Smooth muscle cell of the brain vasculature (primary cell): ENCODE measurements around the gene DAW1.
"Not testable (repeated sequence)": the region's sequence is repeated elsewhere in the genome, so short reads cannot be mapped to it uniquely, and the experiment has no call there.

ENCODE experiments used
- DNase-seq: peaks from one replicate; pipeline ENCODE4 v3.0.0-alpha.2; 2012; ENCODE audit warnings: low read depth, low spot score

Gene DAW1, protein sequence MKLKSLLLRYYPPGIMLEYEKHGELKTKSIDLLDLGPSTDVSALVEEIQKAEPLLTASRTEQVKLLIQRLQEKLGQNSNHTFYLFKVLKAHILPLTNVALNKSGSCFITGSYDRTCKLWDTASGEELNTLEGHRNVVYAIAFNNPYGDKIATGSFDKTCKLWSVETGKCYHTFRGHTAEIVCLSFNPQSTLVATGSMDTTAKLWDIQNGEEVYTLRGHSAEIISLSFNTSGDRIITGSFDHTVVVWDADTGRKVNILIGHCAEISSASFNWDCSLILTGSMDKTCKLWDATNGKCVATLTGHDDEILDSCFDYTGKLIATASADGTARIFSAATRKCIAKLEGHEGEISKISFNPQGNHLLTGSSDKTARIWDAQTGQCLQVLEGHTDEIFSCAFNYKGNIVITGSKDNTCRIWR

DNA sequence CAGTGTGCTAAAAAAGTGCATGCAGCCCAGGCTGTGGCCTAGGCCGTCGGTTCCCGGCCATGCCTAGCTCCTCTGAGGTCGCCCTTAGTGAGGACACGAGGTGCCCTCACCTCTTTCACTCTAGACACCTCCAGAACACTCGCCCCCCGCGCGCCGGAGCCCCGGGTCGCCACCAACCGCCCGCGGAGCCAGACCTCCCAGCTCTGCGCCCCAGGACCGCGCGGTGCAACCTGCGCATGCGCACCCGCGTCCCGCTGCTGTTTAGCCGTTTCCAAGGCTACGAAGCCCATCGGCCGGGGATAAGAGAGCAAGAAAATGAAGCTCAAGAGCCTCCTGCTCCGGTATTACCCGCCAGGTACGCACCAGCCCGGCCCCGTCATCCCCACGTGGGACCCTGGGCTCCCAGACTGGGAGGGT is at the start of gene DAW1:
TSS of gene DAW1 (plus strand) at position 257 of the 417 bp plus-strand sequence. CDS start at position 316, 59 bp downstream.
- no peak for DNase-seq

DNA sequence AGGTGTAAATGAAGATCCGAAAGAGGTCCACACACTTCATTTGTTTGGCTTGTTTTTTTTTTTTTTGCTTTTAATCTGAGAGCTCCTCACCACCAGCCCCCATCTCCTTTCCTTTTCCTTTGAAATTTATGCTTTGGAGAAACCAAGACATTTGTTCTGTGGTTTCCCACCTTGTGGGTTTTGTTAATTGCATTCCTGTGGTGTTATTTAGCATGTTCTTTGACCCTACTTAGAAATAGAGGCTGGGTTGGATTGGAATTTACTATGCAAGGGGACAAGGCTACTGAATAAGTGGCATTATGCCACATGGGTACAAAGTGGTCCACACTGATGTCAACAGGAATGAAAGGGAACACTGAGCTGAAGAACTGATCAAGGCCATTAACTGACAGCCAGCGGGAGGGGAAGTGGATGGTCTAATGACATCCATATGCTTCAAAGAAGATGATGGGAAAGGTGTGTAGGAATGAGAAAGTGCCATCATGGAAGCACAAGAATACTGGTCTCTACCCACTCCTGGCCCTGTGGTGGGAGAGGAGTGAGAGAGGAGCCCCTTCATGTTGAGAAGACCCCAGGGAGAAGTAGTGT is 48.9 kb upstream of the DAW1 start:
- DNase-seq: no peak

DNA sequence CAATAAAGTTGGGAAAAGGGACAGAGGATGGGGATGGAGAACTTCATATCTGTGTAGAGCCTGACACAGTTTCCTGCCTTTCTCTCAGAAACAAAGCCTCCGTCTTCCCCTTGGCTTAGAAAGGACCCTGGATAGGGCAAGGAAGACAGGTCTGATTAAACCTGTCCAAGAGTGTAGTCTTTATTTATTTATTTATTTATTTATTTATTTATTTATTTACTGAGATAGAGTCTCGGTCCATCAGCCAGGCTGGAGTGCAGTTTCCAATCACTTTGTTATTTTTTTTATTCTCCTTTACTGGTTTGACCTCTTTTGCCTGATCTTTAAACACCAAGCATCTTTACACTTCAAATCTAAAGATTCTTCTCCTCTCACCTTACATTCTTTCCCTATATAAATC is 47.5 kb upstream of the DAW1 start:
- no peak for DNase-seq

DNA sequence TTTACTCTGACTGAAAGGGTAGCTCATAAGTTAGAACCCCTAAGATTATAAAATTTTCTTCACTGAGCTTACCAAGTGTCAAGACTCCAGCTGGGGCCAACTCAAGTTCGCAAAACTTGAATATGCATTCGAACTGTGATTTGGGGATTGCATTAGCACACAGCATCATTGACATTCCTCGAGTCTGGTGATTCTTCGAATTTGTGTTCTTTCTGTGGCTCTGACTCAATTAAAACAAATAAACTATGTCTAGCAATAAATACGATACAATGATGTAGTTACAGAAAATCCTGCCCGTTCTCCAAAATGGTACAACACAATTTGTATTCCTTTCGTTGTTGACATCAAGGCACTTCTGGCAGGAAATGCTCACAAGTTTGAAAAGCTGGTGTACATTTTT is 46.7 kb upstream of the DAW1 start:
- DNase-seq: no peak

DNA sequence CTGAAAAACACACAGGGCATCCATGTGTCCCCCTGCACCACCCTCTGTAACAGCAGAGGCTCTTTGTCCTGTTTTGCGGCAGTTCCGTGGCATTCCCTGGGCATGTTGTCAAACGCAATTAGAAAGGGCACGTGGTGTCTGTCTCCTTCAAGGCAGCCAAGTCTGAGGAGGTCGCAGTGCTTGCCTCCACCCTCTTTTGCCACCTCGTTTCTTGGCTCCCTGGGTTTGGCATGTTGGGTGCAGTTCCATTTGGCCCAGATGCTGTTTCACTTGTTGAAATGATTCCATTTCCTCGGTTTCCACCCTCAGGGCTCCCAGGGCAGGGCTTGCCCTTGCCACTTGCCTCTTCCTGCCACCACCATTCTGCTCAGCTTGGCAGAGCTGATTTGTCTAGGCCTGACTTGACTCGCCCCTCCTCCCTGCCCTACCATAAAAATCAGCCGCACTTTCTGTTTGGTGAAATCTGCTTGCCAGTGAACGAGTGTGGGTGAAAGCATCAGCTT is 45.4 kb upstream of the DAW1 start:
- DNase-seq: no peak

DNA sequence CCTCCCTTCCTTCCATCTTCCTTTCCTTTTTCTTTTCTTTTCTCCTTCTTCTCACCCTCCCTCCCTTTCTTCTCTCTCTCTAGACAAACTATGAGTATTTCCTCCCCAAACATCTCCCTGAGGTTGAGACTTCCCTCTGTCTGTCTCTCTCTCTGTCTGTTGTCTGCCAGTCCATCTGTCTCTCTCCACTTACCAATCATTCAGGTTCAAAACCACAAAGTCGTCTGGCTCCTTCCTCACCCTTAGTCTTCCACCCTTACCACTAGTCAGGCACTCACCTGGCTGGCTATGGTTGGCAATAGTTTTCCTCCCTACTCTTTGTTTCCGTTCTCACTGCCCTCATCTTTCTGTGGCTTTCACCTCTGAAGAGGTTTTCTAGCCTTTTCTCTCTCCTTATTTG is 44.9 kb upstream of the DAW1 start:
- no peak for DNase-seq

DNA sequence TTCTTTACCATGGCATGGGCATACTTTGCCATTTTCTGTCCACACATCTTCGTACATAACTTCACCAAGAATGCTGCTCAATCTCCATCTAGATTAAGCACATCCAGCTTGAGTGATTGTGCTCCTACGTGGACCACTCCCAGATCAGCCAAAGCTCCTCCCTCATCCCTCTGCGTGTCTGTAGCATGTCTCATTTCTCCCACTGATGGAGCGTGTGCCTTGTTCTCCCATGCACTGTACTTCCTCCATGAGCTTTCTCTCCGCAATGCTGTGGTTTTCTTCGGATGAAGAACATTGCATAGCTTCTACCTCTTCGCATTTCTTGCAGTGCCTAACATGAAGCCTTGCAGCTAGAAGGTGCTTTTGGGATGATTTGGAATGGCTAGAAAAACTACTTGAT is 44.3 kb upstream of the DAW1 start:
- no peak for DNase-seq

DNA sequence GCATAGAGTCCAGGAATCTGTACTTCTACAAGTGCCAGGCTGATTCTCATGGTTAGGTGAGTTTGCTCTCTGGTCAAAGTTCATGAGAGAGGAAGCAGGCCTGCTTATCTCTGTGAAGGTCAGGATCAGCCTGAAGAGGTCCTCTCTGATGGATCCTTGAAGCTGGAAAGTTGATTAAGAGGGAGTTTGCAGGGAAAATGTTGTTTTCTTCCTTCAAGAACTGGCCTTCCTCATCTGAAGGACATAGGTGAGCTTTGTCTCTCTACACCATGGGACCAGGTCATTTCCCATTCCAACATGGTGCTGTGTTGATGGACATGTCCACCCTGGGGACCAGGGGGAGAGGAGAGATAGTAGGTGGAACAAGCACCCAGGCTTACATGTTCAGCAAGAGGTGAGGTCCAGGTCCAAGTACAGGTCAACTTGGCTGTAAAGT is 42.9 kb upstream of the DAW1 start:
- no peak for DNase-seq

DNA sequence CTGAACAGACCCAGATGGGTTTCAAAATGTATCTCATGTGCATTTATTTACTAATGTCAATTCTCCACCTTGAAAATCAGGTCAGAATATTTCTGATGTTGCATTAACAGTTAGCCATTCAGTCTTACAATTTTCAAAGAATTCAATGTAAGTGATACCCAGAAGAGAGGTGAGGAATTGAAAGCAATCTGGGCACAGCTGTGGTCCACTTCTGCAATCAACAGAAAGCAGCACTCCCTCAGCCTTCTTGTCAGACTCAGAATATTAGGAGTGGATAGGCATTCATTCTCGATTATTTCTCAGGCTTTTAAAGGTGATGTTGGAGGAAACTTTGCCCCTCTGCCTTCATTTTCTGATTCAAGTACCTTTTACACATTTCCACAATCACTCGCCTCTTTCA is 42.1 kb upstream of the DAW1 start:
- DNase-seq: no peak

DNA sequence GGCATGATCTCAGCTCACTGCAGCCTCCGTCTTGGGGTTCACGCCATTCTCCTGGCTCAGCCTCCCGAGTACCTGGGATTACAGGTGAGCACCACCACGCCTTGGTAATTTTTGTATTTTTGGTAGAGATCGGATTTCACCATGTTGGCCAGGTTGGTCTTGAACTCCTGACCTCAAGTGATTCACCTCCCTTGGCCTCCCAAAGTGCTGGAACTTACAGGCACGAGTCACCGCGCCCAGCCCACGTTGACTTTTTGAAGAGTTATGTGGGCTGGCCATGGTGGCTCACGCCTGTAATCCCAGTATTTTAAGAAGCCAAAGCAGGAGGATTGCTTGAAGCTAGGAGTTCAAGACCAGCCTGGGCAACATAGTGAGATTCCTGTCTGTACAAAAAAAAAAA is 37.0 kb upstream of the DAW1 start:
- DNase-seq: no peak

DNA sequence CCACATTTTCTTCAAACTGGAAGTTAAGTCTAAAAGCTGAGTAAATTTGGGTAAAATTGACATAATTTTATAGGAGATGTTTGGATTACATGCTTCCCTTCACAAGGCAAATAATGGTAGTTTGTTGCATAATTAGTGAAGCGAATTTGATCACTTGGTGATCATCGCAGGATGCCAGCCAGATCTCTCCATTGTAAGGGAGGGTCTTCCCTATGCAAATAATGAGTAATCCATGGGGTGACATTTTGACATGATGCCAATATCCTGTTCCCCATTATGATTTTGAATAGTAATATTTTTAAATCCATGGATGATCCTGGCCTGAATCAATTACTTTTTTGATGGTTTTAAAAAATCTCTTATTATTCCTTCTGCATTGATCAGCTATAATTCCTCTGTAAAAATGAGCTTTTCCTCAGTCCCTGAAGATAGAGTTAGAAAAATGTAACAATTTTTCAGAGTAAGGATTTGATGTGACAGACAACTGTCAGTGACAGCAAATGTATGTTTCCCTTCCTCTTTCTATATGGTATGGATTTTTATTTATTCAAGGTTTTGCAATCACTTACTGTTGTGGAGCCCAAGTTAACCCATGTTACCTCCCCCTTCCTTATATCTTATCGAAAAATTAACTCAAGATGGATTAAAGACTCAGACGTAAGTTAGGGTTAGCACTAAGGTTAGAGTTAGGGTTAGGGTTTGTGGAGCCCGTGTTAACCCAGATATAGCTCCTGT is 36.3 kb upstream of the DAW1 start:
- DNase-seq: no peak

DNA sequence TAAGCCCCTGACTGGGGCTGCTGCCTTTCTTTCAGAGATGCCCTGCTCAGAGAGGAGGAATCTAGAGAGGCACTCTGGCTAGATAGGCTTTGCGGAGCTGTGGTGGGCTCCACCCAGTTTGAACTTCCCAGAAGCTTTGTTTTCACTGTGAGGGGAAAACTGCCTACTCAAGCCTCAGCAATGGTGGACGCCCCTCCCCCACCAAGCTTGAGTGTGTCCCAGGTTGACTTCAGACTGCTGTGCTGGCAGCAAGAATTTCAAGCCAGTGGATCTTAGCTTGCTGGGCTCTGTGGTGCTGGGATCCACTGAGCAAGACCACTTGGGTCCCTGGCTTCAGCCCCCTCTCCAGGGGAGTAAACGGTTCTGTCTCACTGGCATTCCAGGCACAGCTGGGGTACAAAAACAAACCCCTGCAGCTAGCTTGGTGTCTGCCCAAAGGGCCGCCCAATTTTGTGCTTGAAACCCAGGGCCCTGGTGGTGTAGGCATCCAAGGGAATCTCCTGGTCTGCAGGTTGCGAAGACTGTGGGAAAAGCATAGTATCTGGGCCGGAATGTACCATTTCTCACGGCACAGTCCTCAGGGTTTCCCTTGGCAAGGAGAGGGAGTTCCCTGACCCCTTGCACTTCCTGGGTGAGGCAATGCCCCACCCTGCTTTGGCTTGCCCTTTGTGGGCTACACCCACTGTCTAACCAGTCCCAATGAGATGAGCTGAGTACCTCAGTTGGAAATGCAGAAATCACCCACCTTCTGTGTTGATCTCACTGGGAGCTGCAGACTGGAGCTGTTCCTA is 31.9 kb upstream of the DAW1 start:
- DNase-seq: not testable (repeated sequence)

DNA sequence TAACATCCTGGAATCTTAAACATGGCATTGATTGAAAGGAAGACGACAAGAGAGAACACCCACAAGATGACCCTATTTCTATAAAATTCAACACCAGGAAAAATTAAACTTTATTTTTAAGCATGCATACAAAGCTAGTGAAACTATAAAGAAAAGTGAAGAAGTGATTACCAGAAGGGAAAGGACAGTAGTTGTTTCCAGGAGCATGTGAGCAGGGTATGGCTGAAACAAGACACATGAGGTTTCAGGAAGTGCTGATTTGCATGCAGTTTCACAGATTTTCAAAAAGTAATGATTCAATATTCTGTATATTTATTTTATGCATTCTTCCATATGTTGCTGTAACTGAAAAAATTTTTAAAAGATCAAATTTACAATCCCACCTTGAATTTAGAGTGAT is 24.6 kb upstream of the DAW1 start:
- DNase-seq: no peak

DNA sequence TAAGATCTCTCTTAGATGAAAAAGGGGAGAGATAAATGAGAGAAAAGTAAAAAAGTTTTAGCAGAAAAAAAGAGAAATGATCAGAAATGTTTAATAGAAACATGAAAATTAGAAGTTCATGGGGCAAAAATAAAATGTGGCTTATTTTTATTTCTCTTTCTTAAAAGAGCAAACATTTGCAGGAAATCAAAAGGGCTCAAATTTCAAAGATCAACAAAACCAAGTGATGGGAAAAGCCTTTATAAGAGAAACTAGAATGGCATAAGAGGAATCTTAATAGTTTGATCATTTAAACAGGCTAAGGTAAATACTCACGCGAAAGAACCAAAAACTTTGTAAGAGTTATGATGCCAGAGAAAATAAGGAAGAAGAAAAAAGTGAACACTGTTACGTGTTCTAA is 23.3 kb upstream of the DAW1 start:
- DNase-seq: no peak

DNA sequence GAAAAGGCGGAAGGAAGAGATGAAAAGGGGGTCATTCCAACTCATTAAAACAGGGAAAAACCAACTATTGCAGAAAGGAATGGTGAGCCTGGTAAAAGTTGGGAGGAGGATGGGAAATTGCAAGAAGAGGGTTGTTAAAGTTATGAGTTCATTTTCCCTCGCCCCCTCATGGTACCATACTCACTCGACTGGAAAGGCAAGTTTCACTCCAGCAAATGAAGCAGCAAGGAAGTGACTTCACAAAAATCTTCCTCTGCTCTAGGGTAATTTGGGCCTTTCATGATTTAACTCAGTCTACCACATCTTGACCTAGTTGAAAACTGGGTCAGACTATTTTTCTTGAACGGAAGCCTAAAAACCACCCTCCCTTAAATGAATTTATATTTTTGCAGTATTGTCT is 22.8 kb upstream of the DAW1 start:
- DNase-seq: no peak

DNA sequence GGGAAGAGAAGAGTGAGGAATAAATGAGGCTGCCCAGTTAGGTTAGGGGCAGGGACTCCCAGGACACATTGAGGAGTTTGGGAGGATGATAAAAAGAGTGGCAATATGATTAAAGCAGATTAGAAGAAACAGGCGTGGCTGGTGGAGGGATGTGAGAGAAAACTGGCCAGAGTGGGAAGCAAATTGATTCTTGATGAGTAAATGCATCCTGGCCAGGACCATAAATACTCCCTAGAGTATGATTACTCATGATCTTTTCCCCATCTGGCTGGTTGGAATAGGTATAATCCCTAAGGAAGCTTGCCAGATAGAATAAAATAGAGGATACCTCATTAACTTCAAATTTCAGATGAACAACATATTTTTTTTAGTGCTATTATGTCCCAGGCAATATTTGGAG is 21.5 kb upstream of the DAW1 start:
- no peak for DNase-seq

DNA sequence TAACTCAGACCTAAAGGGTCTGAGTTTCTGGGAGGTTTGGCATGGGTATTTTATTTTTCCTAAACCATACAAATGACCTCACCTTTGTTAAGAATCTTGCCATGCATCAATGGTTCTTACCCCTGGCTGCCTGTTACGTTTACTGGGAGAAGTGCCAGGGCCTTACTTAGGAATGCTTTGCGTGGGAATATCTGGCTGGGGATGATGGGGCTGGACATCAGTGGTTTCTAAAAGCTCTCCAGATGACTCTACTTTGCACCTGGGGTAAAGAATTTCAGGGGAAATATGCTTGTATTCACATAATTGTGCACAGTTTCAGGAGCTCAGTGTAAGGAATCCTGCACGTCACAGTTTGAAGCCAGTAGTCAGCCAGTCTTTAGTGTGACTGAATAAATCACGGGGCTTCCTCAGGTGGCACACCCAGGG is 18.2 kb upstream of the DAW1 start:
- DNase-seq: no peak

DNA sequence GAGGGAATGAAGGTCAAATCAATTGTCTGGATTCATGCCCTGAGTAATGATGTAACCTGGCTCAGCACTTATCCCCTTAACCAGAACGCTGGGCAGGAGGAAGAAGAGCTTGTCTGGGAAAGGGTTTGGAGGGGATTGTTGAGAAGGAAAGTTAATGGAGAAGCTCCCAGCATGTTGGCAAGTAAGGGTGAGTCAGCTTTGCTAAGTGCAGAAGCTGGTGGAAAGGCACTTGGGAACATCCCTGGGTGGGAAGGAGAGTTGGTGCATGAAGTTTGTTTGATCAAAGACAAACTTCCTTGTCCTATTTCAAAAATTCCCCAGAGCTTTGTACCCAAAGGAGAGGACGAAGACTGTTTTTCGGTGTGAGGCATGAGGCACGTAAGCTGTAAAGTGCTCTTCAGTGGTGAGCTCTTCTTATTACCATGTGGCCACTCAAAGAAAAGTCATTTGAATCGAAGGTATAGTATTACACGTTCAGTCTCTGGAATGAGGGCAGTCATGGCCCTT is 17.6 kb upstream of the DAW1 start:
- DNase-seq: no peak

DNA sequence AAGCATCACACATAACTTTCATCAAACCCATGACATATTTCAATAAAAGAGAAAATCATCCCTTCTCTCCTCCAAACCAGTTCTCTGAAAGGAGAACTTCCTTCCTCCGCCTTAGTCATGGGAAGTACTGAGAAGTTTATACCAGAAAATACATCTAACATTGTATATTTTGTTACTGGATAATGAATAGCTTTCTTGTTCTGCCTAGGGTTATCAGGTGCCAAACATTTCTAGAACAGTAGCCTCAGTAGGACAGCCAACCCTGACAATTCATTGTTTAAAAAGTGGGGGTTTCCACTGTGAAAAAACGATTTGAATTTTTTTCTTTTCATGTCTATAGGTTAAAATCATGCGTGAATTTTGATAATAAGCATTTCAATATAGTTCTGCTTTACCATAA is 16.0 kb upstream of the DAW1 start:
- no peak for DNase-seq

DNA sequence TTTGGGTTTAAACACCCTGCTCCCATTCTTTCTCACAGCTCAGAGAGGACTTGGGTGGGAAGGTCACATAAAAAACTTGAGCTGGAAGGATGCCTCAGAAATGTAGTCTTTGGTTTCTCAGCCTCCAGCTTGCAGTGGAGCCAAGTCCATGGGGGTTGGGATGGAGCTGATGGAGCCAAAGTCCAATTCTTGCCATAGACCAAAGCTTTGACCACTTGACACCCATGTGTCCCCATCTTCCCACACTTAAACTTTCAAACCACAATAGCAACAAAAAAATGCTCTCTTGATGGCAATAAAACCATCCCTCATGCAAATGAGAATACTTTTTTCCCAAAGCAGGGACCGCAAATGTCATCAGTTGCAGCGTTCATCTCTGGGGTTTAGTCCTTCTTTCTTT is 14.7 kb upstream of the DAW1 start:
- DNase-seq: no peak

DNA sequence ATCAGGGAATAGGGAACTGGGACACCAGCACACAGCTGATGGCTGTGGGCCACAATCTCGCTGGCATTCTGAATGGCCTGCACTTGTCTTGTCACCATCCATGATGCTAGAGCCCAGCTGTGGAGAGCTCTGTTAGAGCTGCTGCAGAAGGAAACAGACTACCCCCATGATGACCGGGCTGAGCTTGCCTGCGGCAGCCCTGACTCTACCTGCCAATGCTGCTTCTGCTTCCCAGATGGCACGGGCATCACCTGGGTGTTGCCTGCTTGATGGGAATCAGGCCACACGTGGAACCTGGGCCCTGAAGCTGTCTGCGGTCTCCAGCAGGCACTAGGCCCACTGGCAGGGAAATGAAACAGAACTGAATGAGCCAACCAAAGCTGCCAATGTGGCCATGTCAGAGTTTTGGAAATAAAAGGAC is 11.2 kb upstream of the DAW1 start:
- DNase-seq: no peak
